GM19467 (cell line): ENCODE results near the gene FDPS.
"Not testable (repeated sequence)": the region's sequence is repeated elsewhere in the genome, so short reads cannot be mapped to it uniquely, and the experiment has no call there.

Experiments
- ATAC-seq: cut with Tn5 transposase; IDR thresholded peaks from one replicate; pipeline ENCODE4 v1.9.1; 2021; ENCODE audit warnings: mild to moderate bottlenecking, moderate library complexity; ENCODE audit not compliant: unreplicated experiment

The FDPS gene

GRCh38 chr1:155285063-155285462 lies 23.6 kb upstream of the FDPS start:
- no peak for ATAC-seq

GRCh38 chr1:155285631-155286044 lies 23.0 kb upstream of the FDPS start:
- ATAC-seq = no peak

GRCh38 chr1:155286544-155286943 lies 22.1 kb upstream of the FDPS start:
- no peak for ATAC-seq

- no peak for ATAC-seq
Measured at GRCh38 chr1:155287987-155288543, 20.6 kb upstream of the FDPS start.

- ATAC-seq = not testable (repeated sequence)
Measured at GRCh38 chr1:155291006-155291405, 17.7 kb upstream of the FDPS start.

- ATAC-seq = no peak
Measured at GRCh38 chr1:155293086-155293749, 15.4 kb upstream of the FDPS start.

- no peak for ATAC-seq
Measured at GRCh38 chr1:155294520-155295182, 14.0 kb upstream of the FDPS start.

- no peak for ATAC-seq
Measured at GRCh38 chr1:155295183-155295941, 13.3 kb upstream of the FDPS start.

GRCh38 chr1:155295942-155296267 lies 12.8 kb upstream of the FDPS start:
- ATAC-seq = no peak

- no peak for ATAC-seq
Measured at GRCh38 chr1:155296661-155297060, 12.0 kb upstream of the FDPS start.

GRCh38 chr1:155297384-155297783 lies 11.3 kb upstream of the FDPS start:
- no peak for ATAC-seq

- no peak for ATAC-seq
Measured at GRCh38 chr1:155300024-155300423, 8.6 kb upstream of the FDPS start.

- ATAC-seq = no peak
Measured at GRCh38 chr1:155300553-155301329, 7.9 kb upstream of the FDPS start.

- no peak for ATAC-seq
Measured at GRCh38 chr1:155301342-155301841, 7.3 kb upstream of the FDPS start, which contains the start of gene PKLR. TSS of gene PKLR (minus strand) at chr1:155301438. CDS start at chr1:155301395, 43 bp downstream.

GRCh38 chr1:155304558-155305063 lies 4.1 kb upstream of the FDPS start:
- no peak for ATAC-seq

- no peak for ATAC-seq
Measured at GRCh38 chr1:155305881-155306391, 2.7 kb upstream of the FDPS start.

GRCh38 chr1:155307247-155307740 lies 1.4 kb upstream of the FDPS start:
- no peak for ATAC-seq

GRCh38 chr1:155309423-155310021 lies 856 bp downstream of the FDPS start:
- no peak for ATAC-seq

GRCh38 chr1:155313261-155313660 lies 4.6 kb downstream of the FDPS start:
- no peak for ATAC-seq

GRCh38 chr1:155316922-155317321 lies 8.3 kb downstream of the FDPS start:
- no peak for ATAC-seq
